ENCODE measurements around the gene XPO5. TPM values are rescaled to one million over a fixed set of nuclear protein-coding genes. Genes with fewer than 3 reads are reported as not detected.
"Not testable (repeated sequence)": the region's sequence is repeated elsewhere in the genome, so short reads cannot be mapped to it uniquely, and the experiment has no call there.

The XPO5 gene
- total RNA-seq, 1 experiment from 2014 or later = 86.4 TPM

- in situ Hi-C loops (cut with HindIII; ENCODE audit: low pct_unique_long_range_greater_than_20kb, low sequenced_read_pairs) (no loop called here), intact Hi-C loops (cut with micrococcal nuclease; ENCODE audit: unreplicated experiment) (no loop called here)
- Histone ChIP-seq H3K27me3 (ENCODE audit: control insufficient read depth, insufficient read depth, low read length) (no peaks in the 10 kb centered on the region), H3K27ac (ENCODE audit: low read length) (no peak overlapping the region), H3K4me1 (ENCODE audit: control insufficient read depth, insufficient read depth, low read length) (no peaks in the 10 kb centered on the region), H3K4me3 (ENCODE audit: low read depth in 2 of 2, low read length in 2 of 2) (no peak overlapping the region), H3K9me3 (ENCODE audit: control insufficient read depth, insufficient read depth, low read depth, low read length) (no peaks in the 10 kb centered on the region), H3K36me3 (ENCODE audit: control insufficient read depth, insufficient read depth, low read length) (peaks cover 54% of the 10 kb centered on the region)
- ChIA-PET CTCF (no interaction called here), POLR2A (no interaction called here)
- DNase-seq (ENCODE audit: low read depth, low spot score) (no peak), ATAC-seq (0 out of 2 replicates have a peak, but pooled peaks have one; percentile 21)
- TF ChIP-seq POLR2AphosphoS5 (IDR thresholded peaks at IDR 0.05; ENCODE audit: low read depth, low read length) (no peak), TCF7L2 (IDR thresholded peaks at IDR 0.05; ENCODE audit: low read depth, low read length) (no peak), REST (IDR thresholded peaks at IDR 0.05; ENCODE audit: insufficient read depth in 1 of 2, low read depth in 2 of 2, low read length in 1 of 2) (no peak), SIN3A (IDR thresholded peaks at IDR 0.05; ENCODE audit: borderline replicate concordance, insufficient read depth, low read depth, low read length) (no peak), CTCF (IDR thresholded peaks at IDR 0.05) (no peak)
- BruUV-seq (replicated peaks) = TSS peak; percentile 12
Observed at GRCh38 chr6:43559328-43559727, 16.5 kb downstream of the XPO5 start.

- POLR2A ChIA-PET = interaction anchor here (0.6 kb wide), 1 partner anchor 17 kb away, joined by 7 read pairs; no protein-coding TSS in a partner anchor
- intact Hi-C loops (cut with micrococcal nuclease; ENCODE audit: unreplicated experiment); H3K4me3 ChIP-seq (ENCODE audit: low read depth in 2 of 2, low read length in 2 of 2); CTCF ChIA-PET; ATAC-seq; H3K27ac ChIP-seq (ENCODE audit: low read length); H3K4me1 ChIP-seq (ENCODE audit: control insufficient read depth, insufficient read depth, low read length); H3K9me3 ChIP-seq (ENCODE audit: control insufficient read depth, insufficient read depth, low read depth, low read length); H3K27me3 ChIP-seq (ENCODE audit: control insufficient read depth, insufficient read depth, low read length); DNase-seq (ENCODE audit: low read depth, low spot score); BruUV-seq (replicated peaks); in situ Hi-C loops (cut with HindIII; ENCODE audit: low pct_unique_long_range_greater_than_20kb, low sequenced_read_pairs): not testable (repeated sequence)
- H3K36me3 ChIP-seq (ENCODE audit: control insufficient read depth, insufficient read depth, low read length) = peaks cover 53% of the 10 kb centered on the region
Observed at GRCh38 chr6:43557620-43558019, 18.2 kb downstream of the XPO5 start.

GRCh38 chr6:43547222-43547621 is 28.6 kb downstream of the XPO5 start:
- no peak overlapping the region for H3K4me3 ChIP-seq (ENCODE audit: low read depth in 2 of 2, low read length in 2 of 2)
- H3K27ac ChIP-seq (ENCODE audit: low read length) = no peak overlapping the region
- H3K36me3 ChIP-seq (ENCODE audit: control insufficient read depth, insufficient read depth, low read length) = peaks cover 46% of the 10 kb centered on the region
- H3K9me3 ChIP-seq (ENCODE audit: control insufficient read depth, insufficient read depth, low read depth, low read length) = no peaks in the 10 kb centered on the region
- ATAC-seq = no peak
- TF ChIP-seq SIN3A (IDR thresholded peaks at IDR 0.05; ENCODE audit: borderline replicate concordance, insufficient read depth, low read depth, low read length) (no peak), REST (IDR thresholded peaks at IDR 0.05; ENCODE audit: insufficient read depth in 1 of 2, low read depth in 2 of 2, low read length in 1 of 2) (no peak), CTCF (IDR thresholded peaks at IDR 0.05) (no peak), TCF7L2 (IDR thresholded peaks at IDR 0.05; ENCODE audit: low read depth, low read length) (no peak), POLR2AphosphoS5 (IDR thresholded peaks at IDR 0.05; ENCODE audit: low read depth, low read length) (no peak)
- intact Hi-C loops (cut with micrococcal nuclease; ENCODE audit: unreplicated experiment) (no loop called here), in situ Hi-C loops (cut with HindIII; ENCODE audit: low pct_unique_long_range_greater_than_20kb, low sequenced_read_pairs) (no loop called here)
- CTCF ChIA-PET = no interaction called here
- POLR2A ChIA-PET = no interaction called here
- BruUV-seq (replicated peaks) = no TSS peak
- H3K4me1 ChIP-seq (ENCODE audit: control insufficient read depth, insufficient read depth, low read length) = no peaks in the 10 kb centered on the region
- H3K27me3 ChIP-seq (ENCODE audit: control insufficient read depth, insufficient read depth, low read length) = no peaks in the 10 kb centered on the region
- DNase-seq (ENCODE audit: low read depth, low spot score) = no peak

Measured in Panc1 (cell line).